Inflammatory macrophage treated with lipopolysaccharide for 4 hours (primary cell): ENCODE measurements around the gene SQSTM1.
A peak's percentile ranks its signal among the peaks of the same experiment; 100 is the strongest.

Source experiments
- DNase-seq: peaks from one replicate; pipeline ENCODE4 v3.0.0-alpha.2; 2020

Gene SQSTM1

DNA sequence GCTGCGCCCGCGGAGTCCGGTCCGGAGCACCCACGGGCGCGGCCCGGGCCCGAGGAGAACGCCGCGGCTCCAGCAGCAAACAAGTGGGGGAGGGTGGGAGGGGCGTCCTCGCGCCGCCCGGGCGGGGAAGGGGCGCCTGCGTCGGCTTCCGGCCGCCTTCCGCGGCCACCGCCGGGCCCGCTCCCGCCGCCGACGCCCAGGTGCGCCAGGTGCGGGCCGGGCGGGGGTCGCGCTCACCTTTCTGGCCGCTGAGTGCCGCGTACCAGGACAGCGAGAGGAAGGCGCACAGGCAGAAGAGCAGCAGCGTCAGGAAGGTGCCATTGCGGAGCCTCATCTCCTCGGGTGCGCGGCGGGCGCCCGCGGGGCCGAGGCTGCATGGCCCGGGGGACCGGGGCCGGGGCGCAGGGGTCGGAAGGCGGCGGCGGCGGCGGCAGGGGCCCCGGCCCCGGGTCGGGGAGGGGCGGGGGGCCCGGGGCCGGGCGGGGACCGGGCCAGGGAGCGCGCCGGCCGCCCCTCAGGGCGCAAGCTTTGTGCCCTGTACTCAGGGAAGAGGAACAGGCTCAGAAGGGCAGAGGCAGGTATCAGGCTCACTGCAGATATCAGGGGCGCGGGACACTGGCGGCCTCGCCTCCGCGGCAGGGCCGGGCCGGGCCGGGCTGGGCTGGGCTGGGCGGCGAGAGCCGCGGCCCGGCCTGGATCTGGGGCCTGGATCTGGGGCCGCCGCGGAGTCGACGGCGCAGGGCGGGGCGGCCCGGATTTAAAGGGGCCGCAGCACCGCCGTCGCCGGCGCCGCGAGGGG, 14.3 kb upstream of the SQSTM1 start, which contains the start of gene MGAT4B:
Gene MGAT4B (minus strand): TSS at position 617 of the 799 bp plus-strand sequence. CDS start 283 bp downstream, at position 334.
- DNase-seq = peak; percentile 80

GRCh38 chr5:179812135-179812825, 8.4 kb upstream of the SQSTM1 start:
- no peak for DNase-seq

DNA sequence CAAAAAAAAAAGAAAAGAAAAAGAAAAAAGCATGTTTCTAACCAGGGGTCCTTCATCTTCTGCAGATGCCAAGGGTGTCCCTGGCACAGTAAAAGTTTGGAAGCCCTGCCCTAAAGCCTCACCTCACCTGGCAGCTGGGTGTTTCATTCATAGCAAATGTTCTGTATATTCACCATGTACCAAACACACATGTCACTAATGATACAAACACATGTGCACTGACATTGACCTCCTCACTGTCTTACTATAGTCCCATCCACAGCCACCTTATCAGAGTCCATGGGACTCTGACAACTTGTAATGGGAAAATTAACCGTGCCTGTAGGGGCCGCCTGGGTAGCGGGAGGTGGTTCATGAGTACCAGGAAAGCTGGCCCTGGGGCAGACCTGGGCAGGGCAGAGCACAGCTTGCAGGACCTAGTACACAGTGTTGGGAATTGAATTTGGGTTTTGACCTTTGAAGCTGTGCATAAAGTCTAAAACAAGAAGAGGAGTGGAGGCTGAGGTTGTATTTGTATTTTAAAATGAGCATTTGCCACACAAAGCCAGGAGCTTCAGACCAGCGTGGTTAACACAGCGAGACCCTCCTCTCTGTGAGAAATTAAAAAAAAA, 7.6 kb upstream of the SQSTM1 start:
- DNase-seq = no peak

DNA sequence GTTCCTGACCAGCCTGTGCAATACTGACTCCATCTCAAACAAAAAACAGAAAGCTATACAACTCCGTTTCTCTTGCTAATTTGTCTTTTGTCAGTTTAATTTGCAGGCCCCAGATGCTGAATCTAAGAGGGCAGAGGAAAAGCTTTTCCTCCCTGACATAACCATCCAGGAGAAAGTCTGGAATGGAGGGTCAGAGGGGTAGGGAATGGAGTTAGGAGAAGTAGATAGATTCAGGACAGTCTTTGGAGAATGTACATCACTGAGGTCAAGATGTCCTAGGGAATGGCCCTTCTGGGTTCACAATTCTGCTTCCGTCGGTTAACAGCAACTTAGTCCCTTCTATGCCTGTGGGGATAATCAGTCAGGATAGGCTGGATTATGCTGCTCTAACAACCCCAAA, 6.6 kb upstream of the SQSTM1 start:
- no peak for DNase-seq

GRCh38 chr5:179815491-179816249, 5.0 kb upstream of the SQSTM1 start:
- no peak for DNase-seq

- no peak for DNase-seq
These were observed 4.3 kb upstream of the SQSTM1 start for GRCh38 chr5:179816401-179816795.

DNA sequence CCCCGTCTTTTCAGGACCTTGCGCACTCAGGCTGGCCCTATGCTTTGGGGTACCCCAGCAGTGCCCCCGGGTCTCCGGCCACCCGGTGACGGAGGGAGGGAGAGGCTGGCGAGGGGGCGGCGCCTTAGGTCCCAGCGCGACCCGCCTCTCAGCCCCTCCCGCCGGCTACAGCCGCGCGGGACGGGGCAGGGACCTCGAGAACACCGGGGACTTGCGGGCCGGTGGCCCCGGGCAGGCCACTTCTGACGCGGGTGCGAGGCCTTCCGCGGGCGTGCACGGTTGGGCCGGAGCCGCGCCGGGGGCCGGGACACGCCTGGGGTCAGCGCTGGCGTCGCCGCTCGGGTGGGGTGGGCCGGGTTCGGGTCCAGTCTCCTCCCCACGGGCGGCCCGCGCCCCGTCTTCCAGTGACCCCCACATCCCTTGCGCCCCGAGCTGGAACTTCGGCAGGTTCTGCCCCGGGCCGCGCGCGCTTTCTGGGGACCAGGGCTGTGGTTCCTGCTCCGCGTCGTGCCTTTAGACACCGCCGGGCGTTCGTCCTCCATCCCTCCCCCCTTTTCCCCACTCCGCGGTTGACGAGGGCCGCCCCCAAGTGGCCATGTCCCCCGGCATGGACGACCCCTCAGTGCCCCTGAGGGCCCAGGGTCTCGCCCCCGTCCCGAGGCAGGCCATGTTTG, 3.8 kb upstream of the SQSTM1 start:
- no peak for DNase-seq

- no peak for DNase-seq
These were observed 3.2 kb upstream of the SQSTM1 start for GRCh38 chr5:179817470-179817840.

- DNase-seq = peak; percentile 24
These were observed 2.6 kb upstream of the SQSTM1 start for GRCh38 chr5:179817890-179818745.

DNA sequence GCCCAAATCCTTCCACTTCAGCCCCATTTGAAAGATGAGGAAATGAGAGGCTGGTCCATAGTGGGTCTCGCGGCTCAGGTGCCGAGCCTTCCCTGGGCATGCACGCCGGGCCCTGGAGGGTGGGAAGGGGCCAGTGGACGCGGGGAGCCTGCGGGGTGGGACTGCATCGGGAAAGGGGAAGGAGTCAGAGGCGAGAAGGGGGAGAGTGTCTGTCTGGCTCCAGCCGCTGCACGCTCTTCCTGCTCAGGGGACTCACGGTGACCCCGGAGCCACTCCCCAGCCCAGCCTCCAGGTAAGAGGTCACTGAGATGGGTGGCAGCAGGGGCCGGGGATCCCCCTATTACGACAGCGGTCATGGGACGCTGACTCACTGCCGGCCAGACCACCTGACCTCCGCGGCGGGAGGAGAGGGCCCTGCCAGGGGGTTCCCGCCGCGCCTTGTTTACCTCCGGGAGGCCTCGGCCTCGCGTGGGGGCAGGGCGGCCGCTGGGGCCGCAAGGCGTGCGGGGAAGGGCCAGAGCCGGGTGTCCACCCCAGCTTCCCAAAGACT, 1.9 kb upstream of the SQSTM1 start:
- peak; percentile 96 for DNase-seq

- peak; percentile 64 for DNase-seq
These were observed 1.2 kb upstream of the SQSTM1 start for GRCh38 chr5:179819296-179820126.

DNA sequence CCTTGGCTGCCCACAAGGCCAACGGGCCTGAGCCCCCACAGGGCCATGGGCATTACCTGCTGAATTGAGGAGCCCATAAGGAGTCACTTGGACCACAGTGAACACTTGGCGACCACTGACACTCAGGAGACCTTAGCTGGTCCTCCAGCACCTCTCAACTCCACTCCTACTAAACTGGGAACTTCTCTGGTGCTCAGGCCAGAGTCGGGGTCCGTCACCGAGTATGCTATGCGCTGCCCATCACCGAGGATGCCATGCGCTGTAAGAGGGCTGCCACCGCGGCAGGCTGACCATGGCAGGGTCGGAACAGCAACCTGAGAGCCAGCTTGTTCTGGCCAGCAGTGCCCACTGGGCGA, 600 bp upstream of the SQSTM1 start:
- no peak for DNase-seq

DNA sequence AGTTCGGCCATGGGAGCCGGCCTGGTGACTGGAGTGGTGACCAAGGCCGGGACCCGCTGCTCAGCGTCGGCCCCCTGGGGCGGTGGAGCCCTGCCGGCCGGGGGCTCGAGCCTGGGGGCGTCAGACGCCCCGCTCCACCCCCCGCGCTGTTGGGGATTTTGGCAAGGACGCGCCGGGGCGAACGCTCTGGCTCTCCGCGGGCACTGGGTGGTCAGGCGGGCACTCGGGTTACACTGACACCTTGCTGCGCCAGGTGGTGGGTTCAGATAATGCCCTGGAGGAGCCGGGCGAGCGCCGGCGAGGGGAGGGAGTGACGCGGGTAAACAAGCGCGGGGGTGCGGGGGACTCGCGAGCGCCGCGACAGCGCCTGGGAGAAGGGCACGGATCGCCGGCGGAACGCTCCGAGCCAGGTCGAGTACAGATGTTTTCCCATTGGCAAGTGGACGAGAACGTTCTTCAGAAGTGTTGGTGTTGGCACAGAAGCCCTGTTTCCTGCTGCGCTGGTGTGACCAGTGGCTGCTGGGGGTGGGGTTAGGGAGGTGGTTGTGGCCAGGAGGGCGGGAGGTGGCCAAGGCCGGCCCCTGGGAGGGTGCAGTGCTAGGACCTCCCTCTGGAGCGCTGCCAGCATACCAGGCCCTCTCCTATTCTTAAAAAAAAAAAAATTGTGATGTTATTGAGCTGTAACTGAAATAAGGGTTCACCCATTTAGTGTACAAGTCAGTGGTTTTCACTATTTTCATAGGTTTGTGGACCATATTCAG, 773 bp downstream of the SQSTM1 start:
- peak; percentile 91 for DNase-seq

DNA sequence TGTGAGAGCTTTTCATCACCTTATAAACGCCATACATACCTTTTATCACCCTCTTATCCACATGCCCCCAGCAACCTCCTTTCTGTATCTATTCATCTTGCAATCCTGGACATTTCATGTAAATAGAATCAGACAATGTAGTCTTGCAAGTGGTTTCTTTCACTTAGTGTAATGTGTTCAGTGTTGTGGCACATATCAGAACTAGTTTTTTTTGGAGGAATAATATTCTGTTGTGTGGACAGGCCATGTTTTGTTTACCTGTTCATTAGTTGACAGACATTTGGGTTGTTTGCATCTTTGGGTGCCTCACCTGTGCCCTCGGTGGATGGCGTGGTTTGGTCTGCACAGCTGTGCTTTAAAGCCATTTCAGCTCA, 1.3 kb downstream of the SQSTM1 start:
- DNase-seq = no peak

DNA sequence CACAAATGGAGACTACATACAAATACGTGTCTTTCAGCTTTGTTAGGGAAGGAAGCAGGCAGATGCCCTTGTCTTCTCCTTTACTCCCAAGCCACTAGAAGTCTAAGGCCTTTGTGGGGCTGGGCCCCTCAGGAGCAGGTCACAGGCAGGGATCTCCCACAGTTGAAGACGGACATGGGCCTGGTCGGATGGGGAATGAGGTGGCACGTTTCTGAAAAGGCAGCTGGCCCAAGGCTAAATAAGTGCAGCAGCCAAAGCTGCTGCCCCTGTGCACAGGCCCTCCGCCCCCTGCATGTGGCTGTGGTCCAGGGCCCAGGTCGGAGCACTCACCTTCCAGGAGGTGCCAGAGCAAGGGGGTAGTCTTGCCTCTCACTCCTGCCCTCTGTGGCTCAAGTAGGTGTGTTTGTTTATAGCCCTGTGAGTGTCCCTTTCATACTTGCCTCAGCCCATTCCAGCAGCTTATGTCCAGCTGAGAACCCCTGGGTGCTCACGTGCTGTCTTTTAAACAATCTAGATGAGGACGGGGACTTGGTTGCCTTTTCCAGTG, 1.8 kb downstream of the SQSTM1 start:
- DNase-seq = no peak

DNA sequence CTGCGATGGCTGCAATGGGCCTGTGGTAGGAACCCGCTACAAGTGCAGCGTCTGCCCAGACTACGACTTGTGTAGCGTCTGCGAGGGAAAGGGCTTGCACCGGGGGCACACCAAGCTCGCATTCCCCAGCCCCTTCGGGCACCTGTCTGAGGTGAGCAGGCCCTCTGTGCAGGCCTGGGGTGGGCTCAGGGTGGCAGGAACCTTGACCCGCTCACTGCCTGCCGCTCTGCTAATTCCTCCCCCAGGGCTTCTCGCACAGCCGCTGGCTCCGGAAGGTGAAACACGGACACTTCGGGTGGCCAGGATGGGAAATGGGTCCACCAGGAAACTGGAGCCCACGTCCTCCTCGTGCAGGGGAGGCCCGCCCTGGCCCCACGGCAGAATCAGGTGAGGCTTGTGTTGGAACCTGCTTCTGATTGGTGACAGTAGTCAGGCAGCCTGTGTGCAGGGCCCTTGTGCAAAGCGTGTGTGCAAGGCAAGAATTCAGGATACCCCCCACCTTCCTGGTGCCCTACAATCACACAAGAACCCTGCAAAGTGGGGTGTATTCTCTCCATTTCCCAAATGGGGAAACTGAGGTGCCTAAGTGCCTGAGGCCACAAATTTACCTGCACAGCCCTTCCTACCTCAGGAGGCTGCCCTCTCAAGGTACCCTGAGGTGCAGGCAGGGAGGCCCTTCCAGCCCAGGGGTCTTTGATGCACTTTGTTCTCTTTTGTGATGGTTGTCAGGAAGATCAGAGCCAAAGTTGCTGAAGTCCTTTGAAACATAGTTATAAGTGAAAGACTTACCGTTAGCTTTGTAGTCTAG, 3.4 kb downstream of the SQSTM1 start:
- no peak for DNase-seq

DNA sequence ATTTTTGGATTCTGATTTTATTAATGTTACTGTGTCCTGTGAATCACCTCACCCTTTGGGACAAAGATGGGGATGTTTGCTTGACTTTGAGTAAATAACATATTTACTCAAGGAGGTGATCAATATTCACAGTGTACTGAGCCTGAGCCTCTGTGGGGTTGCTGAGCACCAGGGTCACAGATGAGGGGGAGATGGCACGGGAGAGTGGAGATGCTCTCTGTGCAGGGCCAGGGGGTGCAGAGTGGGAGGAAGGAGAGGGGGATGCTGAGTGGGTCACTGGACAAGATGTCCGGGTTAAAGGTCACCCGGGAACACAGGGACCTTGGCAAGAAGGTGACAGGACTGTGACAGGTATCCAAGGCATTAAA, 4.0 kb downstream of the SQSTM1 start:
- no peak for DNase-seq

- DNase-seq = no peak
These were observed 5.0 kb downstream of the SQSTM1 start for GRCh38 chr5:179825655-179826182.
